Osteocyte (in vitro differentiated cells): ENCODE data around the gene PEX12. TPM values are rescaled to one million over a fixed set of nuclear protein-coding genes. Genes with fewer than 3 reads are reported as not detected.
"Not testable (repeated sequence)": the region's sequence is repeated elsewhere in the genome, so short reads cannot be mapped to it uniquely, and the experiment has no call there.

Experiments
- DNase-seq: peaks from one replicate; pipeline ENCODE4 v3.0.0; 2021; ENCODE audit warnings: mixed read lengths; ENCODE audit not compliant: unreplicated experiment; ENCODE audit errors: extremely low spot score
- H3K27ac Mint-ChIP-seq: one replicate; pipeline ENCODE4 v1.8.0; 2021; ENCODE audit warnings: mild to moderate bottlenecking, mixed read lengths; ENCODE audit not compliant: unreplicated experiment
- H3K27me3 Mint-ChIP-seq: one replicate; pipeline ENCODE4 v1.8.0; 2021; ENCODE audit warnings: mixed read lengths; ENCODE audit not compliant: unreplicated experiment
- H3K36me3 Mint-ChIP-seq: one replicate; pipeline ENCODE4 v1.8.0; 2021; ENCODE audit warnings: mixed read lengths; ENCODE audit not compliant: unreplicated experiment
- H3K4me1 Mint-ChIP-seq: one replicate; pipeline ENCODE4 v1.8.0; 2021; ENCODE audit warnings: mixed read lengths; ENCODE audit not compliant: unreplicated experiment
- H3K4me3 Mint-ChIP-seq: one replicate; pipeline ENCODE4 v1.8.0; 2021; ENCODE audit warnings: mild to moderate bottlenecking, moderate library complexity, mixed read lengths; ENCODE audit not compliant: unreplicated experiment
- H3K9me3 Mint-ChIP-seq: one replicate; pipeline ENCODE4 v1.8.0; 2021; ENCODE audit warnings: mixed read lengths; ENCODE audit not compliant: unreplicated experiment
- total RNA-seq: library from RNA; stranded (reverse); gene quantifications from 2 replicates; pipeline ENCODE4 v1.2.1, GENCODE V29; 2021
- TF ChIP-seq, protein P1 (sequence below): fragments of 200-600 bp; sonication (generic); IDR thresholded peaks from 2 replicates; pipeline ENCODE4 v1.5.0; 2021; ENCODE audit warnings: antibody characterized with exemption, mild to moderate bottlenecking, moderate library complexity

Gene PEX12
- total RNA-seq, 1 donor from 2014 or later: 7.0 TPM

DNA sequence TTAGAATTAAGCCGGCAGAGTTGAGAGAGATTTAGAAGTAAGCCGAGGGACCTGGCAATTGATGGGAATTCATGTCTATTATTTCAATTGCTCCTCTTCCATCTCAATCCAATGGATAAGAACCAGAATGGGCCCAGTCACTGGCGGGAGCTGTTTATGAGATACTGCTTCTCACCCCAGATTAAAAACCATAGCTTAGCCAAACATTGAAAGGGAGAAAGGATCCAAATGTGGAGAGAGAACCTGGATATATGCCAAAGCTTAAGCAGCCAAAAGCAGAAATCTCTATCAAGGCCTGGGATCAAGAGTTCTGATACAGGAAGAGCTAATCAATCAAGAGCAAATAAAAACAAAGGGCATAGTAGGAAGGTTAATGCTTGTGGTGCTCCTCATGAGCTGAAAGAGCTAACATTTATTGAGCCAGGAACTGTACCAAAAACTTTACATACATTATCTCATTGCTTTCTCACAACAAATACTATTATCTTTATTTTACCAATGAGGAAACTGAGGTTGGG, 43.7 kb downstream of the PEX12 start:
- H3K4me3 Mint-ChIP-seq: no peak overlapping the region
- TF ChIP-seq, protein P1, sequence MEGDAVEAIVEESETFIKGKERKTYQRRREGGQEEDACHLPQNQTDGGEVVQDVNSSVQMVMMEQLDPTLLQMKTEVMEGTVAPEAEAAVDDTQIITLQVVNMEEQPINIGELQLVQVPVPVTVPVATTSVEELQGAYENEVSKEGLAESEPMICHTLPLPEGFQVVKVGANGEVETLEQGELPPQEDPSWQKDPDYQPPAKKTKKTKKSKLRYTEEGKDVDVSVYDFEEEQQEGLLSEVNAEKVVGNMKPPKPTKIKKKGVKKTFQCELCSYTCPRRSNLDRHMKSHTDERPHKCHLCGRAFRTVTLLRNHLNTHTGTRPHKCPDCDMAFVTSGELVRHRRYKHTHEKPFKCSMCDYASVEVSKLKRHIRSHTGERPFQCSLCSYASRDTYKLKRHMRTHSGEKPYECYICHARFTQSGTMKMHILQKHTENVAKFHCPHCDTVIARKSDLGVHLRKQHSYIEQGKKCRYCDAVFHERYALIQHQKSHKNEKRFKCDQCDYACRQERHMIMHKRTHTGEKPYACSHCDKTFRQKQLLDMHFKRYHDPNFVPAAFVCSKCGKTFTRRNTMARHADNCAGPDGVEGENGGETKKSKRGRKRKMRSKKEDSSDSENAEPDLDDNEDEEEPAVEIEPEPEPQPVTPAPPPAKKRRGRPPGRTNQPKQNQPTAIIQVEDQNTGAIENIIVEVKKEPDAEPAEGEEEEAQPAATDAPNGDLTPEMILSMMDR: no peak

DNA sequence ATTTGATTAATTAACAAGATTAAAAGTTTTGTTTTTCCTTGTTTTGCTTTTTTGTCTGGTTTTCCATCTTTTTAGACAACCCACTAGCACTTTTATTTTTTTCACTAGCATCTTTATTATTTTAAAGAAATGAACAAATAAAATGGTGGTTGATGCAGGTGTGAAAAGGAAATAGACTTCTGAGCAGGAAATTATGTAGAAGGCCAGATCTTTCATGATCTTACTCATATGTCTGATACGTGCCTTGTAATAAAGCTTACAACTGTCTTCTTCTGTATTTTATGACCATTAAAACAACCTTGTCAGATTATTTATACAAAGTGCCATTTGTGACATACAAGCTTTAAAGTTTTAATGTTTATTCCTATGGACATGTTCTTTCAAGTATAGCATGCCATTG, 47.2 kb downstream of the PEX12 start:
- Mint-ChIP-seq H3K27ac (no peak overlapping the region), H3K4me3 (no peak overlapping the region)
- TF ChIP-seq, protein P1: no peak

More for the DNA sequence above, 43.7 kb downstream of the PEX12 start:
- Mint-ChIP-seq H3K4me1 (peaks cover 7% of the 10 kb centered on the region), H3K27ac (no peak overlapping the region), H3K36me3 (no peaks in the 10 kb centered on the region), H3K27me3 (peaks cover 17% of the 10 kb centered on the region), H3K9me3 (no peaks in the 10 kb centered on the region)
- DNase-seq: no peak

DNA sequence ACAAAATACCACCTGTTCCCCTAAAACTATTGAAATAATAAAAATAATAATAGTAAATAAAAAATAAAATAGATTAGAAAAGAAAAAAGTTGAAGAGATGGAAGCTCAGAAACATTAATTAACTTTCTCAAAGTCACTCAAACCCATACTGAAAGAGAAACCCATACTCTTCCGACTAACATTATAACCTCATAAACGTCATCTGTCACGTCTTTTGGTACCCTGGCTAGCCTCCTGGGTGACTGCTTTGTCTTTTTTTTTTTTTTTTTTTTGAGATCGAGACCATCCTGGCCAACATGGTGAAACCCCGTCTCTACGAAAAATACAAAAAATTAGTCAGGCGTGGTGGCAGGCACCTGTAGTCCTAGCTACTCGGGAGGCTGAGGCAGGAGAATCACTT, 48.5 kb downstream of the PEX12 start:
- no peak for DNase-seq
- Mint-ChIP-seq H3K27ac (no peak overlapping the region), H3K27me3 (peaks cover 56% of the 10 kb centered on the region), H3K36me3 (no peaks in the 10 kb centered on the region), H3K9me3 (peaks cover 5% of the 10 kb centered on the region), H3K4me1 (peaks cover 1% of the 10 kb centered on the region), H3K4me3 (no peak overlapping the region)
- TF ChIP-seq, protein P1: no peak

More for the DNA sequence above, 47.2 kb downstream of the PEX12 start:
- Mint-ChIP-seq H3K27me3 (peaks cover 43% of the 10 kb centered on the region), H3K4me1 (peaks cover 1% of the 10 kb centered on the region), H3K9me3 (no peaks in the 10 kb centered on the region), H3K36me3 (no peaks in the 10 kb centered on the region)
- DNase-seq: no peak

DNA sequence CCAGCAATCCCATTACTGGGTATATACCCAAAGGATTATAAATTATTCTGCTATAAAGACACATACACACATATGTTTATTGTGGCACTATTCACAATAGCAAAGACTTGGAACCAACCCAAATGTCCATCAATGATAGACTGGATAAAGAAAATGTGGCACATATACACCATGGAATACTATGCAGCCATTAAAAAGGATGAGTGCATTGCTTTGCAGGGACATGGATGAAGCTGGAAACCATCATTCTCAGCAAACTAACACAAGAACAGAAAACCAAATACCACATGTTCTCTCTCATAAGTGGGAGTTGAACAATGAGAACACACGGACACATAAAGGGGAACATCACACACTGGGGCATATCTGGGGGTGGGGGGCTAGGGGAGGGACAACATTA, 49.0 kb downstream of the PEX12 start:
- H3K27me3 Mint-ChIP-seq: peaks cover 56% of the 10 kb centered on the region
- not testable (repeated sequence) for H3K4me3 Mint-ChIP-seq, H3K9me3 Mint-ChIP-seq, H3K4me1 Mint-ChIP-seq, DNase-seq, H3K36me3 Mint-ChIP-seq, H3K27ac Mint-ChIP-seq

Other genes with a start within 250 kb of the PEX12 start
- 23.8 and 27.5 TPM in 2 replicates for gene SLFN11, start 204.9 kb downstream of the PEX12 start, total RNA-seq
- 24.2 and 24.4 TPM in 2 replicates for gene SLFN12, start 146.1 kb downstream of the PEX12 start, total RNA-seq
- 6.4 and 9.0 TPM in 2 replicates for gene SLFN13, start 129.8 kb downstream of the PEX12 start, total RNA-seq
- not detected in 2 replicates for gene SLFN12L, start 40.9 kb downstream of the PEX12 start, total RNA-seq
- not detected in 2 replicates for gene SLFN14, start 17.8 kb downstream of the PEX12 start, total RNA-seq
- gene AP2B1, start 8.8 kb upstream of the PEX12 start, total RNA-seq: 201 and 208 TPM in 2 replicates
- 15.6 and 16.2 TPM in 2 replicates for gene RASL10B, start 153.1 kb upstream of the PEX12 start, total RNA-seq
- not detected in 2 replicates for gene GAS2L2, start 174.7 kb upstream of the PEX12 start, total RNA-seq
- gene C17orf50, start 182.3 kb upstream of the PEX12 start, total RNA-seq: not detected in 2 replicates
- 0.73 and 0.75 TPM in 2 replicates for gene MMP28, start 217.1 kb upstream of the PEX12 start, total RNA-seq
- gene TAF15, start 230.9 kb upstream of the PEX12 start, total RNA-seq: 157 and 170 TPM in 2 replicates